HEK293 (cell line): ENCODE data around the gene SYCN.

Experiments used
- IKZF3 ChIP-seq: fragments of 450-650 bp; IDR thresholded peaks from 2 replicates; pipeline ENCODE4 v1.5.0; 2018; ENCODE audit warnings: missing biosample characterization, mild to moderate bottlenecking, missing genetic modification characterization, moderate library complexity
- TCF7L2 ChIP-seq: IDR thresholded peaks from 2 replicates; pipeline ENCODE4 v1.6.1; 2011; ENCODE audit warnings: low read depth, mild to moderate bottlenecking, inconsistent platforms, low read length, moderate library complexity, borderline replicate concordance
- ZNF140 ChIP-seq: fragments of 450-650 bp; formaldehyde crosslinking; IDR thresholded peaks from 2 replicates; pipeline ENCODE4 v1.5.1; 2016; ENCODE audit warnings: missing biosample characterization, missing genetic modification characterization
- ZNF548 ChIP-seq: fragments of 450-650 bp; formaldehyde crosslinking; IDR thresholded peaks from 2 replicates; pipeline ENCODE4 v1.5.1; 2016; ENCODE audit warnings: missing biosample characterization, missing genetic modification characterization
- ZNF660 ChIP-seq: fragments of 450-650 bp; IDR thresholded peaks from 2 replicates; pipeline ENCODE4 v1.5.1; 2018; ENCODE audit warnings: missing biosample characterization, mild to moderate bottlenecking, missing genetic modification characterization
- TF ChIP-seq, protein P1 (sequence below): fragments of 450-650 bp; formaldehyde crosslinking; IDR thresholded peaks from 2 replicates; pipeline ENCODE4 v1.5.1; 2016; ENCODE audit warnings: missing biosample characterization, missing genetic modification characterization
- TF ChIP-seq, protein P2 (sequence below): fragments of 450-650 bp; formaldehyde crosslinking; IDR thresholded peaks from 2 replicates; pipeline ENCODE4 v1.5.1; 2016; ENCODE audit warnings: missing biosample characterization, missing genetic modification characterization
- TF ChIP-seq, protein P3 (sequence below): fragments of 450-650 bp; formaldehyde crosslinking; IDR thresholded peaks from 2 replicates; pipeline ENCODE4 v1.5.1; 2016; ENCODE audit warnings: missing biosample characterization, missing genetic modification characterization

DNA sequence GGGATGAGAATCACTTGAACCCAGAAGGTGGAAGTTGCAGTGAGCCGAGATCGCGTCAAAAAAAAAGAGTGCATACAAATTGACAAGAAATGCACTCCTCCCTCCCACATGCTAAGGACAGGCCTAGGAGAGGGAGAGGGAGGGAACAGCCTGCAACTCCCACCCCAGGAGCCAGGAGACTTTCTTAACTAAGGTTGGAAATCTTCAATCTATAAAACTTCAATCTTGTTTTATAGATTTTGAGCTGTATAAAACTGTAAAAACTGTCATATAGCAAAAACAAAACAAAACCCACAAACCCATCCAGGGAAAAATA lies 1.3 kb upstream of the SYCN start:
- no peak for TF ChIP-seq ZNF660 (tag by site-specific recombination)
- TF ChIP-seq, protein P1, sequence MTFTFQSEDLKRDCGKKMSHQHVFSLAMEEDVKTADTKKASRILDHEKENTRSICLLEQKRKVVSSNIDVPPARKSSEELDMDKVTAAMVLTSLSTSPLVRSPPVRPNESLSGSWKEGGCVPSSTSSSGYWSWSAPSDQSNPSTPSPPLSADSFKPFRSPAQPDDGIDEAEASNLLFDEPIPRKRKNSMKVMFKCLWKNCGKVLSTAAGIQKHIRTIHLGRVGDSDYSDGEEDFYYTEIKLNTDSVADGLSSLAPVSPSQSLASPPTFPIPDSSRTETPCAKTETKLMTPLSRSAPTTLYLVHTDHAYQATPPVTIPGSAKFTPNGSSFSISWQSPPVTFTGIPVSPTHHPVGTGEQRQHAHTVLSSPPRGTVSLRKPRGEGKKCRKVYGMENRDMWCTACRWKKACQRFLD (tag by site-specific recombination), result no peak
- no peak for TF ChIP-seq ZNF140 (tag by site-specific recombination)
- TF ChIP-seq ZNF548, result no peak
- TF ChIP-seq, protein P2, sequence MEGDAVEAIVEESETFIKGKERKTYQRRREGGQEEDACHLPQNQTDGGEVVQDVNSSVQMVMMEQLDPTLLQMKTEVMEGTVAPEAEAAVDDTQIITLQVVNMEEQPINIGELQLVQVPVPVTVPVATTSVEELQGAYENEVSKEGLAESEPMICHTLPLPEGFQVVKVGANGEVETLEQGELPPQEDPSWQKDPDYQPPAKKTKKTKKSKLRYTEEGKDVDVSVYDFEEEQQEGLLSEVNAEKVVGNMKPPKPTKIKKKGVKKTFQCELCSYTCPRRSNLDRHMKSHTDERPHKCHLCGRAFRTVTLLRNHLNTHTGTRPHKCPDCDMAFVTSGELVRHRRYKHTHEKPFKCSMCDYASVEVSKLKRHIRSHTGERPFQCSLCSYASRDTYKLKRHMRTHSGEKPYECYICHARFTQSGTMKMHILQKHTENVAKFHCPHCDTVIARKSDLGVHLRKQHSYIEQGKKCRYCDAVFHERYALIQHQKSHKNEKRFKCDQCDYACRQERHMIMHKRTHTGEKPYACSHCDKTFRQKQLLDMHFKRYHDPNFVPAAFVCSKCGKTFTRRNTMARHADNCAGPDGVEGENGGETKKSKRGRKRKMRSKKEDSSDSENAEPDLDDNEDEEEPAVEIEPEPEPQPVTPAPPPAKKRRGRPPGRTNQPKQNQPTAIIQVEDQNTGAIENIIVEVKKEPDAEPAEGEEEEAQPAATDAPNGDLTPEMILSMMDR (tag by site-specific recombination), result no peak
- no peak for TF ChIP-seq IKZF3
- TF ChIP-seq, protein P3, sequence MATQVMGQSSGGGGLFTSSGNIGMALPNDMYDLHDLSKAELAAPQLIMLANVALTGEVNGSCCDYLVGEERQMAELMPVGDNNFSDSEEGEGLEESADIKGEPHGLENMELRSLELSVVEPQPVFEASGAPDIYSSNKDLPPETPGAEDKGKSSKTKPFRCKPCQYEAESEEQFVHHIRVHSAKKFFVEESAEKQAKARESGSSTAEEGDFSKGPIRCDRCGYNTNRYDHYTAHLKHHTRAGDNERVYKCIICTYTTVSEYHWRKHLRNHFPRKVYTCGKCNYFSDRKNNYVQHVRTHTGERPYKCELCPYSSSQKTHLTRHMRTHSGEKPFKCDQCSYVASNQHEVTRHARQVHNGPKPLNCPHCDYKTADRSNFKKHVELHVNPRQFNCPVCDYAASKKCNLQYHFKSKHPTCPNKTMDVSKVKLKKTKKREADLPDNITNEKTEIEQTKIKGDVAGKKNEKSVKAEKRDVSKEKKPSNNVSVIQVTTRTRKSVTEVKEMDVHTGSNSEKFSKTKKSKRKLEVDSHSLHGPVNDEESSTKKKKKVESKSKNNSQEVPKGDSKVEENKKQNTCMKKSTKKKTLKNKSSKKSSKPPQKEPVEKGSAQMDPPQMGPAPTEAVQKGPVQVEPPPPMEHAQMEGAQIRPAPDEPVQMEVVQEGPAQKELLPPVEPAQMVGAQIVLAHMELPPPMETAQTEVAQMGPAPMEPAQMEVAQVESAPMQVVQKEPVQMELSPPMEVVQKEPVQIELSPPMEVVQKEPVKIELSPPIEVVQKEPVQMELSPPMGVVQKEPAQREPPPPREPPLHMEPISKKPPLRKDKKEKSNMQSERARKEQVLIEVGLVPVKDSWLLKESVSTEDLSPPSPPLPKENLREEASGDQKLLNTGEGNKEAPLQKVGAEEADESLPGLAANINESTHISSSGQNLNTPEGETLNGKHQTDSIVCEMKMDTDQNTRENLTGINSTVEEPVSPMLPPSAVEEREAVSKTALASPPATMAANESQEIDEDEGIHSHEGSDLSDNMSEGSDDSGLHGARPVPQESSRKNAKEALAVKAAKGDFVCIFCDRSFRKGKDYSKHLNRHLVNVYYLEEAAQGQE (tag by site-specific recombination), result no peak
- no peak for TF ChIP-seq TCF7L2
